Type B pancreatic cell (in vitro differentiated cells): ENCODE data around the gene RAD51. TPM values are rescaled to one million over a fixed set of nuclear protein-coding genes. Genes with fewer than 3 reads are reported as not detected.
A peak's percentile ranks its signal among the peaks of the same experiment; 100 is the strongest.

Experiments
- DNase-seq: peaks from one replicate; pipeline ENCODE4 v3.0.0; 2021; ENCODE audit warnings: mixed read lengths; ENCODE audit not compliant: unreplicated experiment; ENCODE audit errors: extremely low spot score
- H3K27ac Mint-ChIP-seq: 2 replicates; pipeline ENCODE4 v1.8.0; 2021; ENCODE audit warnings: mild to moderate bottlenecking, mixed read lengths
- H3K27me3 Mint-ChIP-seq: 2 replicates; pipeline ENCODE4 v1.8.0; 2021; ENCODE audit warnings: mixed read lengths
- H3K36me3 Mint-ChIP-seq: 2 replicates; pipeline ENCODE4 v1.8.0; 2021; ENCODE audit warnings: mixed read lengths
- H3K4me1 Mint-ChIP-seq: one replicate; pipeline ENCODE4 v1.8.0; 2021; ENCODE audit warnings: mixed read lengths; ENCODE audit not compliant: unreplicated experiment
- H3K4me3 Mint-ChIP-seq: 2 replicates; pipeline ENCODE4 v1.8.0; 2021; ENCODE audit warnings: mild to moderate bottlenecking, mixed read lengths
- H3K9me3 Mint-ChIP-seq: 2 replicates; pipeline ENCODE4 v1.8.0; 2021; ENCODE audit warnings: mixed read lengths
- CTCF ChIP-seq: fragments of 200-600 bp; sonication (generic); conservative IDR thresholded peaks from 2 replicates; pipeline ENCODE4 v1.5.0; 2021; ENCODE audit warnings: antibody characterized with exemption, mild to moderate bottlenecking
- total RNA-seq: library from RNA; stranded (reverse); gene quantifications from 2 replicates; pipeline ENCODE4 v1.2.1, GENCODE V29; 2021; ENCODE audit warnings: low replicate concordance

The RAD51 gene
- total RNA-seq, 1 donor from 2014 or later = 20.5 TPM

- Mint-ChIP-seq H3K4me1 (peaks cover 27% of the 10 kb centered on the region), H3K4me3 (no peak overlapping the region), H3K27ac (no peak overlapping the region)
Observed at GRCh38 chr15:40768521-40769273, 73.7 kb downstream of the RAD51 start.

GRCh38 chr15:40769274-40770146 is 74.5 kb downstream of the RAD51 start, which contains the start of gene C15orf62:
Gene C15orf62, plus strand, starts transcription at chr15:40769980. Its CDS starts 516 bp downstream, at chr15:40770496.
- peaks cover 27% of the 10 kb centered on the region for H3K4me1 Mint-ChIP-seq
- DNase-seq = no peak
- peaks cover 2% of the 10 kb centered on the region for H3K27me3 Mint-ChIP-seq
- no peak for TF ChIP-seq CTCF
- H3K4me3 Mint-ChIP-seq = peak within 1 kb of the TSS; percentile 41
- H3K27ac Mint-ChIP-seq = peak within 1 kb of the TSS; percentile 91
- no peaks in the 10 kb centered on the region for H3K9me3 Mint-ChIP-seq
- no peaks in the 10 kb centered on the region for H3K36me3 Mint-ChIP-seq

More at GRCh38 chr15:40768521-40769273, 73.7 kb downstream of the RAD51 start:
- DNase-seq = no peak
- no peak for TF ChIP-seq CTCF
- Mint-ChIP-seq H3K27me3 (peaks cover 2% of the 10 kb centered on the region), H3K36me3 (no peaks in the 10 kb centered on the region), H3K9me3 (no peaks in the 10 kb centered on the region)

- Mint-ChIP-seq H3K9me3 (no peaks in the 10 kb centered on the region), H3K36me3 (no peaks in the 10 kb centered on the region), H3K27me3 (peaks cover 2% of the 10 kb centered on the region), H3K27ac (peak overlapping the region; percentile 91), H3K4me3 (no peak overlapping the region), H3K4me1 (peaks cover 23% of the 10 kb centered on the region)
- no peak for DNase-seq
- no peak for TF ChIP-seq CTCF
Observed at GRCh38 chr15:40770147-40770721, 75.3 kb downstream of the RAD51 start.

GRCh38 chr15:40771242-40771641 is 76.3 kb downstream of the RAD51 start:
- Mint-ChIP-seq H3K4me1 (peaks cover 13% of the 10 kb centered on the region), H3K27me3 (no peaks in the 10 kb centered on the region), H3K27ac (no peak overlapping the region), H3K9me3 (no peaks in the 10 kb centered on the region), H3K4me3 (no peak overlapping the region), H3K36me3 (no peaks in the 10 kb centered on the region)
- no peak for TF ChIP-seq CTCF
- no peak for DNase-seq

- no peak for TF ChIP-seq CTCF
- H3K36me3 Mint-ChIP-seq = no peaks in the 10 kb centered on the region
- H3K9me3 Mint-ChIP-seq = no peaks in the 10 kb centered on the region
- H3K27ac Mint-ChIP-seq = no peak overlapping the region
- H3K27me3 Mint-ChIP-seq = no peaks in the 10 kb centered on the region
- H3K4me1 Mint-ChIP-seq = peaks cover 13% of the 10 kb centered on the region
- no peak for DNase-seq
- H3K4me3 Mint-ChIP-seq = no peak overlapping the region
Observed at GRCh38 chr15:40772014-40772413, 77.0 kb downstream of the RAD51 start.
